Measurements from ENCODE around the gene JAG2.

- TF ChIP-seq POLR2A (IDR thresholded peaks at IDR 0.05) = no peak
- no peak for TF ChIP-seq CTCF (IDR thresholded peaks at IDR 0.05)
Observed at GRCh38 chr14:105209646-105210045, 41.1 kb upstream of the JAG2 start.

Data from heart left ventricle (tissue), 13 donors.